Sigmoid colon (tissue), 4 donors: ENCODE results near the gene CASP1.

ENCODE experiments used
- CTCF ChIP-seq, 4 experiments: fragments of 450-650 bp in 3 of 4; fragments of 200-600 bp in 1 of 4; IDR thresholded peaks; one replicate each; pipeline ENCODE4 v1.5.1; 2016 to 2019; ENCODE audit warnings: antibody characterized with exemption in 4 of 4, mild to moderate bottlenecking in 3 of 4, moderate library complexity in 2 of 4
- EP300 ChIP-seq, 4 donors: sonication (generic); formaldehyde crosslinking; IDR thresholded peaks; one replicate each; pipeline ENCODE4 v1.6.1; 2017; ENCODE audit warnings: antibody characterized with exemption in 4 of 4
- POLR2A ChIP-seq, 2 donors: fragments of 450-650 bp; IDR thresholded peaks; one replicate each; pipeline ENCODE4 v1.6.1; 2016; ENCODE audit warnings: antibody characterized with exemption in 2 of 2, mild to moderate bottlenecking in 2 of 2, moderate library complexity in 2 of 2
- POLR2AphosphoS5 ChIP-seq, 4 donors: sonication (generic); formaldehyde crosslinking; IDR thresholded peaks; one replicate each; pipeline ENCODE4 v1.6.1; 2017; ENCODE audit warnings: antibody characterized with exemption in 4 of 4

- TF ChIP-seq CTCF (IDR thresholded peaks at IDR 0.05) (no peak), POLR2A (IDR thresholded peaks at IDR 0.05) (no peak), POLR2AphosphoS5 (IDR thresholded peaks at IDR 0.05) (no peak), EP300 (IDR thresholded peaks at IDR 0.05) (no peak)
Measured at GRCh38 chr11:105003151-105003550, 31.8 kb downstream of the CASP1 start.
